Activated CD4-positive, alpha-beta T cell treated with anti-CD3 and anti-CD28 coated beads, Interleukin-2, amount 10 ng/mL, durations not matched to agents 24 days and 14 days (primary cell): ENCODE data around the gene TSPAN14. TPM values are rescaled to one million over a fixed set of nuclear protein-coding genes. Genes with fewer than 3 reads are reported as not detected.
A peak's percentile ranks its signal among the peaks of the same experiment; 100 is the strongest.

Experiments
- DNase-seq: peaks from one replicate; pipeline ENCODE4 v3.0.0; 2022
- H3K27ac Mint-ChIP-seq: one replicate; pipeline ENCODE4 v1.8.0; 2022; ENCODE audit warnings: mild to moderate bottlenecking, mixed read lengths
- H3K27me3 Mint-ChIP-seq: one replicate; pipeline ENCODE4 v1.8.0; 2022; ENCODE audit warnings: mixed read lengths
- H3K36me3 Mint-ChIP-seq: one replicate; pipeline ENCODE4 v1.8.0; 2022; ENCODE audit warnings: low read depth, mild to moderate bottlenecking, mixed read lengths
- H3K4me1 Mint-ChIP-seq: one replicate; pipeline ENCODE4 v1.8.0; 2021; ENCODE audit warnings: mixed read lengths
- H3K4me3 Mint-ChIP-seq: one replicate; pipeline ENCODE4 v1.8.0; 2022; ENCODE audit warnings: mild to moderate bottlenecking, moderate library complexity, mixed read lengths
- H3K9me3 Mint-ChIP-seq: one replicate; pipeline ENCODE4 v1.8.0; 2021; ENCODE audit warnings: mixed read lengths
- intact Hi-C: fragments of 100-400 bp; cut with micrococcal nuclease; formaldehyde crosslinking; loops from one replicate; pipeline ENCODE4 v1.15.1; 2023
- total RNA-seq: library from RNA; stranded (reverse); gene quantifications from 2 replicates; pipeline ENCODE4 v1.2.3, GENCODE V29; 2022

Gene TSPAN14
- total RNA-seq, 1 donor from 2014 or later: 61.7 TPM

DNA sequence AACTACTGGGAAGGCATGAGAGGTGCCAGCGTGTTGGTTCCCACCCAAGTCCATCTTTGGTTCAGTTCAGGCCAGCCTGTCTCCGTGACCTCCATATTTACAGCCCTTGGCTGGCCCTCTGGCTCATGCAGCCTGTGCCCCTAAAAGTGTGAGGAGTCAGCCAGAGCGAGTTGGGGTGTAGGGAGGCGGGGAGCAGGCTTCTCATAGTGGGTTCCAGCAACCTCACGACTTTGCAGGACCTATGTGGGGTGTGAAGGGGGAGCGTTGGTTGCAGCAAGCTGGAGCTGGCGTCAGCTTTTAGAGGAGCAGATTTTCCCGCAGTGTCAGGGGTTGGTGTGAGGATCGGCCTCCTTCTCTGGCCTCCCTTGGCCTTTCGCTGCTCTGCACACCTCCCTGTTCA is 9.8 kb downstream of the TSPAN14 start:
- DNase-seq: no peak
- Mint-ChIP-seq H3K27ac (peak overlapping the region; percentile 98), H3K36me3 (peaks cover 20% of the 10 kb centered on the region), H3K27me3 (no peaks in the 10 kb centered on the region), H3K4me3 (peak overlapping the region; percentile 83), H3K9me3 (no peaks in the 10 kb centered on the region), H3K4me1 (peaks cover 93% of the 10 kb centered on the region)
- intact Hi-C loops: loop anchor here (1.0 kb wide), 2 partner anchors 8 to 9 kb away; no protein-coding TSS in a partner anchor

DNA sequence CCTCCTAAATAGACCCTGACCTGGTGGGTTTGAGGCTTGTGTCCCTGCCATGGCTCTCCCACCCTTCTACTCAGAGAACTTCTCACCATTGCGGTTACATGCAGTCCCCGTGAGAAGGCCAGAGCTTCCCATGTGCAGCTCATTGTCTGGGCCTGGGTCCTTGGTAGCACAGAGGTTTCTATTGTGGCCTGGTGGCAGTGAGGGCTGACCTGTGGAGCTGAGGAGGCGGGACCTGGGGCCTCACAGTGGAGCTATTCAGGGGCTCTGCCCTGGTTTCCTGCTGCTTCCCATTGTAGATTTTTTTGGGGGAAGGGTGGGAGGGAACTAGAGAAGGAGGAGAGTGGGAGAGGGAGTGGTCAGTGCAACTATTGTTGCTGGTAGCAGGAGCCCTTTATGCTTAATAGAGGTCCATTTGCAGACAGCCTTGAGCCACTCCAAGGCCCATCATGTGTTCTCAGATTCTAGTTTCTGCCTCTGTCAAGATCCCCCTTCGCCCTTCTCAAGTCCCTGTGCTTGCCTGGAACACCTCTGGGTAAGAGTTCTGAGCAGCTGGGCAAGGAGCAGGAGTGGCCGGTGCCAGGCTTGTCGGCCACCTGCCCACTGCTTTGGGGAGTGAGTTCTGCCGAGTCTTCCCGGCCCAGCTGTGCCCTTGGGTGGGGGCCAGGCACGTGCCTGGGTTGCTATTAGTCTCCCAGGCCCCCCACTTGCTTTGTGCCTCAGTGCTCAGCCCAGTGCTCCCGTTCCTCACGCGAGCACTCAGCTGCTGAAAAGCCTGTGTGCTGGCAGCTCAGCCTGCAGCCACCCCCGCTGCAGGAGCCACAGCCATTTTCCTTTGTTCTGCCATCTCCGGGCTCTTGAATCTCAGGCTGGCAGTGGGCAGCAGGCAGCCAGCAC is 10.7 kb downstream of the TSPAN14 start:
- H3K27ac Mint-ChIP-seq: peak overlapping the region; percentile 98
- peak; percentile 74 for DNase-seq
- intact Hi-C loops: no loop called here
- H3K27me3 Mint-ChIP-seq: no peaks in the 10 kb centered on the region
- H3K36me3 Mint-ChIP-seq: peaks cover 24% of the 10 kb centered on the region
- peak overlapping the region; percentile 83 for H3K4me3 Mint-ChIP-seq
- peaks cover 92% of the 10 kb centered on the region for H3K4me1 Mint-ChIP-seq
- H3K9me3 Mint-ChIP-seq: no peaks in the 10 kb centered on the region

DNA sequence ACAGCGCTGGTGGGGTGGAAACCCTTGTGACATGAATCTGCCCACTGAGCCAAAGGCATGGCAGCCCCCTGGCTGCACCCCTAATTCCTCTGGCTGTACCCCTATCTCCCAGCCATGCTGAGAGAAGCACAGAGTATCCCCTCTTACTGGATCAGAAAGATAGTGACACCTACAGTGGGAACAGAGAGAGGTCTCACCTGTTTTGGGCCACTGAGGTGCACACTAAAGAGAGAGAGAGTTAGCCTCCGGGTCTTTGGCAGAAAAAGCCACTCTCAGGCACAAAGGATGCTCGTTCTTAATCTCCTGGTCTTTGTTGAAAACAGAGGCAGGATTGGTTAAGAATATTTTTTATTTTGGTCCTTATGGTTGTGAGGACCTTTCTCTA is 11.3 kb downstream of the TSPAN14 start:
- no peaks in the 10 kb centered on the region for H3K27me3 Mint-ChIP-seq
- intact Hi-C loops: no loop called here
- H3K4me1 Mint-ChIP-seq: peaks cover 88% of the 10 kb centered on the region
- no peaks in the 10 kb centered on the region for H3K9me3 Mint-ChIP-seq
- H3K4me3 Mint-ChIP-seq: peak overlapping the region; percentile 83
- DNase-seq: no peak
- H3K27ac Mint-ChIP-seq: peak overlapping the region; percentile 98
- H3K36me3 Mint-ChIP-seq: peaks cover 27% of the 10 kb centered on the region

DNA sequence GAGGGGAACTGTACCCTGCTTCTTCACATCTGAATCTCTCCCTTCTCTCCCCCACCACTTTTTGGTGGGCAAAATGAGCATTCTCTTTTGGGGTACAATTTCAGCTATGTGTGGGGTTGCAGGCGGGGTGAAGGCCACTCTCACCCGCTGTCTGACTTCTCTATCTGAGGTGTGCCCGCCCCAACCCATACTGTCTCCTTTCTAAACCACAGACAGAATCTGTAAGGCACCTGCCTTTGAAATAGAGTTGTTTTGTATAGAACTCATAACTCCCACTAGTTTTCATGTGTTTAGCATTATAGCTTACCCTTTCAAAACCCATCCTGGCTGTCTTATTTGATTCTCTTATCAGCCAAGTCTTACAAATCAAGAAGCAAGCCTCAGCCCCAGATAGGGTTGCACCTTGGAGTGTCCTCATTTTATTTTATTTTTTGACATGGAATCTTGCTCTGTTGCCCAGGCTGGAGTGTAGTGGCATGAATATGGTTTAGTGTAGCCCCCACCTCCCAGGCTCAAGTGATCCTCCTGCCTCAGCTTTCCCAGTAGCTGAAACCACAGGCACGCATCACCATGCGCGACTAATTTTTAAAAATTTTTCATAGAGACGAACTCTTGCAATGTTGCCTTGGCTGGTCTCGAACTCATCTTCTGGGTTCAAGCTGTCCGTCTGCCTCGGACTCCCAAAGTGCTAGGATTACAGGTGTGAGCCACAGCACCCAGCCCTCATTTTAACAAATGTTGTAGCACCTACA is 11.9 kb downstream of the TSPAN14 start:
- Mint-ChIP-seq H3K36me3 (peaks cover 32% of the 10 kb centered on the region), H3K4me1 (peaks cover 87% of the 10 kb centered on the region), H3K4me3 (peak overlapping the region; percentile 83), H3K27ac (peak overlapping the region; percentile 98), H3K27me3 (no peaks in the 10 kb centered on the region), H3K9me3 (no peaks in the 10 kb centered on the region)
- peak; percentile 83 for DNase-seq
- intact Hi-C loops: no loop called here

DNA sequence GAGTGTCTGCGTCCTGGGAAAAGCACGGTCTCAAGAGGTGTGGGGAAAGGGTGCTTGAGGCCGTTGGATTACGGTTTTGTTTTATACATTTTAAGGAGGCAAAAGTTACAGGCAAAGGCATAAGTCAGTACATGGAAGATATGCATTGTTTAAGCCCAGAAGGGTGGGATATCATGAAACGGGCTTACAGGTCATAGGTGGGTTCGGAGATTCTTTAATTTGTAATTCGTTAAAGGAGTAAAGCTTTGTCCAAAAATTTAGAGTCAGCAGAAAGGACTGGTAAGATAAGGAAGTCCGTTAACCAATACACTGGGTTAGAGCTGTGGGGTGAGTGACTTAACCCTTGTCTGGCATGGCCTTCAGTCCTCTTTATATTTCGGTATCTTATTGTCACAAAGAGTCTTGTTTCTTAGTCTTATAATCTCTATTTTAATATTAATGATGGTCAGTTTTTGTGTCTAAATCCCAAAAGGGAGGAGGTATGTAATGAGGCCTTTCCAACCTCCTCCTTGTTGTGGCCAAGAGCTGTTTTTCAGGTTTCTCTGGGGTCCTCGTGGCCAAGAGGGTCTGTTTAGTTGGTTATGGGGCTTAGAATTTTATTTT is 12.7 kb downstream of the TSPAN14 start:
- Mint-ChIP-seq H3K27me3 (no peaks in the 10 kb centered on the region), H3K36me3 (peaks cover 36% of the 10 kb centered on the region), H3K4me3 (peak overlapping the region; percentile 83), H3K27ac (peak overlapping the region; percentile 98), H3K9me3 (no peaks in the 10 kb centered on the region), H3K4me1 (peaks cover 87% of the 10 kb centered on the region)
- intact Hi-C loops: no loop called here
- DNase-seq: no peak

DNA sequence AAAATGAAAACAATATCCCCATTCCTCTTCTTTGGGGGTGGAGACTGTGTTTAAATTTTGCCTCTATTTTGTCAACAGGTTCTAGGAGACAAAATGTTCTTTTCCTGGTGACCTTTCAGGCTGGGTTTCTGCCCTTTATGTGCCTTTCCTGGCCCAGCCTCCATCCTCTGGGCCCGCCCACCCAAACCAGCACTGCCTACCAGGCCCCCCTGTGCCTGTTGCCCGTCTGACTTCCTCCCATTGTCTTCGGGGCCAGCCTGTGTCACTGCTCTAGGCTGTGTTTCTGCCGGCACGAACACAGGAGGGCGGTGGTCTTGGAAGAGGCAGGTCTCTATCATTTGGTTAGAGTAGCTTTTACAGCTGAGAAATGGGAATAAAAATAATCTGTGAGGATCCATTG is 13.9 kb downstream of the TSPAN14 start:
- peak; percentile 83 for DNase-seq
- H3K27me3 Mint-ChIP-seq: no peaks in the 10 kb centered on the region
- peaks cover 89% of the 10 kb centered on the region for H3K4me1 Mint-ChIP-seq
- peak overlapping the region; percentile 98 for H3K27ac Mint-ChIP-seq
- intact Hi-C loops: no loop called here
- peak overlapping the region; percentile 83 for H3K4me3 Mint-ChIP-seq
- H3K9me3 Mint-ChIP-seq: no peaks in the 10 kb centered on the region
- peaks cover 39% of the 10 kb centered on the region for H3K36me3 Mint-ChIP-seq

DNA sequence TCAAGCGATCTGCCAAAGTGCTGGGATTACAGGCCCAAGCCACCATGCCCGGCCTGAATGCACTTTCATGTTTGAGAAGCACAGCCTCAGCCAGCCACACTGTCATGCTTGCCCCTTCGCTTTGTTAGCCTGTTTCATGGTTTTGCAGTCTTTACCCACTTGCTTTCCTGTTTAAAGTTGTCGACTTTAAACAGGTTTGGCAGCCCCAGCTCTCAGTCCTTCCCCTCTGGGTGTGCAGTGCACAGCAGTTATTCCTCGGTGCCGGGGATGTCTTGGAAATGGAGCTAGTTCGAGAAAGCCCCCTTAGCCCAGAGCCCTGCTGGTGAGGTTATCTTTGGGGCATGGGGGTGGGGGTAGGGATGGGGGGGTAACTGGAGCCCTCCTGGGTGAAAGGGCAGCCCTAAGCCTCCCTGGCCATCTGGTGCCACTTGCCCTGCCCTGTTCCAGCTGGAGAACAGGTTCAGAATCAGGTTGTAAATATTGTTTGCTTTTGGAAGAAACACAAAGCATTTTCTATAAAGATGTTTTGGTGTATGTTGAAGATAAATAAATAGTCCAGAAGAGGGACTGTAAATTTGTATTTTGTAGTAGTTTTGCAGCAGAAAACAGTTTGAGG is 14.8 kb downstream of the TSPAN14 start:
- DNase-seq: peak; percentile 75
- H3K36me3 Mint-ChIP-seq: peaks cover 34% of the 10 kb centered on the region
- H3K4me3 Mint-ChIP-seq: peak overlapping the region; percentile 83
- peak overlapping the region; percentile 86 for H3K27ac Mint-ChIP-seq
- intact Hi-C loops: no loop called here
- peaks cover 89% of the 10 kb centered on the region for H3K4me1 Mint-ChIP-seq
- H3K27me3 Mint-ChIP-seq: no peaks in the 10 kb centered on the region
- H3K9me3 Mint-ChIP-seq: no peaks in the 10 kb centered on the region

DNA sequence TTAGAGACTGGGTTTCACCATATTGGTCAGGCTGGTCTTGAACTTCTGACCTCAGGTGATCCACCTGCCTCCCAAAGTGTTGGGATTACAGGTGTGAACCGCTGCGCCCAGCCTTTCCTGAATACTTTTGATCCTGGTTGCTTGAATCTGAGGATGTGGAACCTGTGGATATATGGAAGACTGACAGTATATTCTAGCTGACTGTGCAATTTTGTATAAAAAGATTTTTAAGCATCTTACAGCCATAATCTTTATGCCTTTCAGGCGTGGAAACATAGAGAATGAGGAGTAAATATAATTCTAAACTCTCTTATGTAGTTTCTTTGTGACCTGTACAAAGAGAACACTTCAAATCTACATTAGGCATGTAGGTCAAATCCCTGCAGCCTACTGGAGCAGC is 16.2 kb downstream of the TSPAN14 start:
- no peaks in the 10 kb centered on the region for H3K9me3 Mint-ChIP-seq
- H3K4me3 Mint-ChIP-seq: peak overlapping the region; percentile 10
- peaks cover 44% of the 10 kb centered on the region for H3K36me3 Mint-ChIP-seq
- no peak for DNase-seq
- no peaks in the 10 kb centered on the region for H3K27me3 Mint-ChIP-seq
- intact Hi-C loops: loop anchor here (5.0 kb wide), 1 partner anchor 268 kb away; no protein-coding TSS in a partner anchor
- peak overlapping the region; percentile 99 for H3K27ac Mint-ChIP-seq
- peaks cover 89% of the 10 kb centered on the region for H3K4me1 Mint-ChIP-seq

DNA sequence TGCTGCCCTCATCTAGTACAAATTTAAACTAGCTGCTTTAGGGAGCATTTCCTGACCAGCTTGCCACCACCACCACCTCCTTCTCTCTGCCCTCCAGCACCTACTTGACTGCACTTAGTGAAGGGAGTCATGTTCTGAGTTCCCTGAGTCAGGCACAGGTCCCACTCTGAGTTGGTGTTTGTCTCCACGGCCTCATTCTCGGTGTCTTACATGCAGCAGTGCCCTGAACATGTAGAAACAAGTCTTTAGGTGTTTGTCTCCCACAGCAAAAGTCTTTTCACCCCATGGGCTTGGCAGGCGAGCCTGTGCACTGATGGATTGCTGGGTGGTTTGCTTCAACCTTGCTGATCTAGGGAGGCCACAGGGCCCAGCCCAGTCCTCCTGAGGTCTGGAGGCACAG is 16.9 kb downstream of the TSPAN14 start:
- Mint-ChIP-seq H3K27me3 (no peaks in the 10 kb centered on the region), H3K9me3 (no peaks in the 10 kb centered on the region), H3K4me1 (peaks cover 88% of the 10 kb centered on the region), H3K4me3 (peak overlapping the region; percentile 79), H3K36me3 (peaks cover 47% of the 10 kb centered on the region), H3K27ac (peak overlapping the region; percentile 99)
- peak; percentile 72 for DNase-seq
- intact Hi-C loops: loop anchor here (5.0 kb wide), 1 partner anchor 269 kb away; no protein-coding TSS in a partner anchor

DNA sequence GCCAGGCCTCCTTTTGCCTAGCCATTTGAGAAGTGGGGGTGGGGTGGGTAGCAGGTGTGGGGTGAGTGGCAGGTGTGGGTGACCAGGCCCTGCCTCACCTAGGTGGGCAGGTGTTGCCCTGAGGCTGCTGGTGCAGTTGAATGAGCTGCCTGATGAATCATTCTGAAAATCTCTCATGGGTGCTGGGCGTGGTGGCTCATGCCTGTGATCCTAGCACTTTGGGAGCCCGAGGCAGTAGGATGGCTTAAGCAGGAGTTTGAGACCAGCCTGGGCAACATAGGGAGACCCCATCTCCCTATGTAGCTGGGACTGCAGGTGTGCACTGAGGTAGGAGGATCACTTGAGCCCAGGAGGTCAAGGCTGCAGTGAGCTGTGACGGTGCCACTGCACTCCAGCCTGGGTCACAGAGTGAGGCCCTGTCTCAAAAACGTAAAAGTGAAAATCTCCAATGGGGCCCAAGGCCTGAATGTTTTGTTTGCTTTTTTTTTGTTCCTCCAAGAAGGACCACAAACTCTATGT is 17.7 kb downstream of the TSPAN14 start:
- H3K4me1 Mint-ChIP-seq: peaks cover 80% of the 10 kb centered on the region
- peak; percentile 76 for DNase-seq
- intact Hi-C loops: loop anchor here (1.0 to 5.0 kb wide), 5 partner anchors 8 to 269 kb away; partner anchors contain the start of genes PRXL2A and TSPAN14
- H3K36me3 Mint-ChIP-seq: peaks cover 44% of the 10 kb centered on the region
- H3K27ac Mint-ChIP-seq: peak overlapping the region; percentile 99
- peak overlapping the region; percentile 79 for H3K4me3 Mint-ChIP-seq
- H3K9me3 Mint-ChIP-seq: no peaks in the 10 kb centered on the region
- H3K27me3 Mint-ChIP-seq: no peaks in the 10 kb centered on the region

DNA sequence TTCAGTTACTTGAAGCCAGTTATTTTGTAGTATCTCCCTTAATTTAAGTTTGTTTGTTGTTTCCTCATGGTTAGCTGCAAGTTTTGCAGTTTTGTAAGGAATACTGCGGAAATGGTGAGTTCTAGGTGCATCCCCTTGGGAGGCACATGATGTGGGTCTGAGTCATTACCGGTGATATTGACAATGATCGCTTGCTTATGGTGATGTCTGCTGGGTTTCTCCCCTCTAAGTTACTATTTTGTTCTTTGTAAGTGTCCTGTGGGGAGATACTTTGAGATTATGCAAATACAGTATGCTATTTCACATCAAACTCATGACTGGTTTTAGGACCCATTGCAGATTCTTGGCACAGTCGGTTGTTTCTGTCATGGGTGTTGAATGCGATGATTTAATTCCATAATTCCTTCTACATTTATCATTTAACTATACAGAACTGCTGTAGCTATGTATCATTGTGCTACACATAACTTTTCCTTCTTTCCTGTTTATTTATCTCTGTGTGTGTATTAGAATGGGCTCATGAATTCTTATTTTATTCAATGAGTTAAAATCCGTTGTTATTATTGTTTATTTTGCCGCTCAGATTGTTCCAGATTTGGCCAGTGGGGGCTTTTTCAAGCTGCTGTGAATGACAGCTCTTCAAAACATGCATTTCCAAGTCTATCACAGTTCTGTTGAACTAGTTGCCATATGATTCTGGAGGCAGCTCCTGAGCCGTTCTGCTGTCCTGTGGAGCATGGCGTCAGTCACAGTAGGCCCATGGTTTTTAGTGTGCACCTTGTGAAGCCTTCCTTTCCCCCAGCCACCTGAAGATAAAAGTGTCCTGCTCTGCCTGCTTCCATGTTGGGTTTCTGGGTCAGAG is 18.4 kb downstream of the TSPAN14 start:
- DNase-seq: peak; percentile 80
- Mint-ChIP-seq H3K9me3 (no peaks in the 10 kb centered on the region), H3K27ac (peak overlapping the region; percentile 99), H3K4me1 (peaks cover 79% of the 10 kb centered on the region), H3K4me3 (peak overlapping the region; percentile 79), H3K27me3 (no peaks in the 10 kb centered on the region), H3K36me3 (peaks cover 49% of the 10 kb centered on the region)
- intact Hi-C loops: loop anchor here (1.0 to 5.0 kb wide), 5 partner anchors 9 to 270 kb away; partner anchors contain the start of genes PRXL2A and TSPAN14

DNA sequence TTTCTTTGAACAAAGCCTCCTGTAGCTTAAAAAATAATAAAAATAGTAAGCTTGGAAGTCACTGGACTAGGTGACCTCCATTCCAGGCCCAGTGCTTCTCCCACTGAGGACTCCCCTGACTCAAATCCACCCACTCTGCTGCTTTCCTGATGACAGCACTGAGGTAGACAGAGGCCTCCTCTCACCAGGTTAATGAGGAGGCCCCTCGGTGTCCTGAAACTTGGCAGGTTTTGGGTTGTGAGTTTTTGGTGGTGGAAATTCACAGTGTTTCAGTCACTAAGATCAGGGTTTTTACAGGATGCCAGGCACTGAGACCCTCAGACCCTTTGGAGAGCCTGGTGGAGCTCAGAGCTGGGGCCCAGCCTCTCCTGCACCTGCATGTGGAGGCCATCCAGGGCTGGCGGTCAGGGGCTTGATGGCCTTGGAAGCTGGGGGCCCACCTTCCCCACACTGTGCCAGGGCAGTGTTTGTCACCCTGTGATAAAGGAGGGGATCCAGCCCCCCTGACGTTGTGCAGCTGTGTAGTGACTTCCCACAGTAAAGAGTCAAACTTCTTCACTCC is 19.1 kb downstream of the TSPAN14 start:
- Mint-ChIP-seq H3K27me3 (no peaks in the 10 kb centered on the region), H3K9me3 (peaks cover 4% of the 10 kb centered on the region), H3K4me3 (peak overlapping the region; percentile 79), H3K36me3 (peaks cover 54% of the 10 kb centered on the region), H3K27ac (peak overlapping the region; percentile 99), H3K4me1 (peaks cover 79% of the 10 kb centered on the region)
- no peak for DNase-seq
- intact Hi-C loops: loop anchor here (2.0 to 5.0 kb wide), 2 partner anchors 64 to 271 kb away; partner anchors contain the start of gene PRXL2A
